ENCODE measurements around the gene ARHGAP8.

The ARHGAP8 gene

GRCh38 chr22:44884968-44885805, 132.8 kb downstream of the ARHGAP8 start:
- Histone ChIP-seq H3K4me3 (ENCODE audit: low read length) (no peak overlapping the region), H3K4me1 (ENCODE audit: control insufficient read depth, insufficient read depth, low read length) (no peaks in the 10 kb centered on the region), H3K27ac (ENCODE audit: low read length) (no peak overlapping the region), H3K27me3 (ENCODE audit: control insufficient read depth, insufficient read depth, low read length) (no peaks in the 10 kb centered on the region), H3K9me3 (ENCODE audit: control insufficient read depth, insufficient read depth, low read length) (no peaks in the 10 kb centered on the region), H3K36me3 (ENCODE audit: control insufficient read depth, insufficient read depth, low read length) (peaks cover 15% of the 10 kb centered on the region; the same call in 1 of the 2 replicates)
- no CpG with 5 or more reads among the region's 18 CpGs for whole genome bisulfite sequencing (ENCODE audit: insufficient coverage, insufficient read length)
- DNase-seq (ENCODE audit: low read depth, low spot score) = no peak

GRCh38 chr22:44885806-44886360, 133.5 kb downstream of the ARHGAP8 start:
- no peak overlapping the region for H3K27ac ChIP-seq (ENCODE audit: low read length)
- DNase-seq (ENCODE audit: low read depth, low spot score) = no peak
- no peaks in the 10 kb centered on the region for H3K27me3 ChIP-seq (ENCODE audit: control insufficient read depth, insufficient read depth, low read length)
- H3K36me3 ChIP-seq (ENCODE audit: control insufficient read depth, insufficient read depth, low read length) = peaks cover 19% of the 10 kb centered on the region; the same call in 1 of the 2 replicates
- H3K4me1 ChIP-seq (ENCODE audit: control insufficient read depth, insufficient read depth, low read length) = no peaks in the 10 kb centered on the region
- no CpG with 5 or more reads among the region's 14 CpGs for WGBS (ENCODE audit: insufficient coverage, insufficient read length)
- H3K4me3 ChIP-seq (ENCODE audit: low read length) = no peak overlapping the region
- H3K9me3 ChIP-seq (ENCODE audit: control insufficient read depth, insufficient read depth, low read length) = no peaks in the 10 kb centered on the region

GRCh38 chr22:44887941-44888366, 135.6 kb downstream of the ARHGAP8 start:
- no CpG with 5 or more reads among the region's 16 CpGs for WGBS (ENCODE audit: insufficient coverage, insufficient read length)
- Histone ChIP-seq H3K9me3 (ENCODE audit: control insufficient read depth, insufficient read depth, low read length) (no peaks in the 10 kb centered on the region), H3K4me1 (ENCODE audit: control insufficient read depth, insufficient read depth, low read length) (no peaks in the 10 kb centered on the region), H3K4me3 (ENCODE audit: low read length) (no peak overlapping the region), H3K36me3 (ENCODE audit: control insufficient read depth, insufficient read depth, low read length) (peaks cover 19% of the 10 kb centered on the region; the same call in 1 of the 2 replicates), H3K27me3 (ENCODE audit: control insufficient read depth, insufficient read depth, low read length) (no peaks in the 10 kb centered on the region), H3K27ac (ENCODE audit: low read length) (no peak overlapping the region)
- no peak for DNase-seq (ENCODE audit: low read depth, low spot score)

- H3K36me3 ChIP-seq (ENCODE audit: control insufficient read depth, insufficient read depth, low read length) = peaks cover 17% of the 10 kb centered on the region; the same call in 1 of the 2 replicates
Measured at GRCh38 chr22:44888491-44889254, 136.3 kb downstream of the ARHGAP8 start.

DNA sequence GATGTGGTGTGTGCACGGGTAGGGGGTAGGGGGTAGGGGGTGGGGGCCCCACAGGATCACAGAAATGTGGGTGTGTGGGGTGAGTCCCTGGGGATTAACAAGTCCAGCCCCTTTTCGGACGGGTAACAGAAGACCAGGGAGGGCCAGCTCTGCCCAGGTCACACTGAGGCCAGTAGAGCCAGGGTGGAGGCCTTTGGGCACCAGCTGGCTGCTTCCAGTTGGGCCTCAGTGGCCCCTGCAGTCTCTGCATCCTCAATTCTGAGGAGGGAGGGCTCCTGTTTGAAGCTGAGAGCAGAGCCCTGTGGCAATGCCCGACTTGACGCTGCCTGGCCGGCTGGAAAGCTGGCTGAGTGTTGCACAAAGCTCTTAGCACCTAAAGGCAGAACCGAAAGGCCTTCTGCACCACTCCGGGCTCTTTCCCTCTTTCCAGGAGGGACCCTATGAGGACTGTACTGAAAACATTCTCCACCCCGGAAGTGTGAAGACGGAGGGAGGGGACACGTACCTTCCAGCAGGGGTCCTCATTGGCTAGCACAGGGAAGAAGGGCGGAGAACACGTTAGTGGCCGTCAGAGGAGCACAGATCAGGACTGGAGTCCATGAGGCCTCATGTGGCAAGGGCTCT, 137.0 kb downstream of the ARHGAP8 start:
- Histone ChIP-seq H3K4me3 (ENCODE audit: low read length) (no peak overlapping the region), H3K9me3 (ENCODE audit: control insufficient read depth, insufficient read depth, low read length) (no peaks in the 10 kb centered on the region), H3K27ac (ENCODE audit: low read length) (no peak overlapping the region), H3K4me1 (ENCODE audit: control insufficient read depth, insufficient read depth, low read length) (no peaks in the 10 kb centered on the region), H3K36me3 (ENCODE audit: control insufficient read depth, insufficient read depth, low read length) (peaks cover 17% of the 10 kb centered on the region; the same call in 1 of the 2 replicates), H3K27me3 (ENCODE audit: control insufficient read depth, insufficient read depth, low read length) (no peaks in the 10 kb centered on the region)
- WGBS (ENCODE audit: insufficient coverage, insufficient read length) = no CpG with 5 or more reads among the region's 14 CpGs
- no peak for DNase-seq (ENCODE audit: low read depth, low spot score)

More at GRCh38 chr22:44888491-44889254, 136.3 kb downstream of the ARHGAP8 start:
- Histone ChIP-seq H3K4me3 (ENCODE audit: low read length) (no peak overlapping the region), H3K27me3 (ENCODE audit: control insufficient read depth, insufficient read depth, low read length) (no peaks in the 10 kb centered on the region), H3K9me3 (ENCODE audit: control insufficient read depth, insufficient read depth, low read length) (no peaks in the 10 kb centered on the region), H3K4me1 (ENCODE audit: control insufficient read depth, insufficient read depth, low read length) (no peaks in the 10 kb centered on the region), H3K27ac (ENCODE audit: low read length) (no peak overlapping the region)
- WGBS (ENCODE audit: insufficient coverage, insufficient read length) = no CpG with 5 or more reads among the region's 14 CpGs
- DNase-seq (ENCODE audit: low read depth, low spot score) = no peak

DNA sequence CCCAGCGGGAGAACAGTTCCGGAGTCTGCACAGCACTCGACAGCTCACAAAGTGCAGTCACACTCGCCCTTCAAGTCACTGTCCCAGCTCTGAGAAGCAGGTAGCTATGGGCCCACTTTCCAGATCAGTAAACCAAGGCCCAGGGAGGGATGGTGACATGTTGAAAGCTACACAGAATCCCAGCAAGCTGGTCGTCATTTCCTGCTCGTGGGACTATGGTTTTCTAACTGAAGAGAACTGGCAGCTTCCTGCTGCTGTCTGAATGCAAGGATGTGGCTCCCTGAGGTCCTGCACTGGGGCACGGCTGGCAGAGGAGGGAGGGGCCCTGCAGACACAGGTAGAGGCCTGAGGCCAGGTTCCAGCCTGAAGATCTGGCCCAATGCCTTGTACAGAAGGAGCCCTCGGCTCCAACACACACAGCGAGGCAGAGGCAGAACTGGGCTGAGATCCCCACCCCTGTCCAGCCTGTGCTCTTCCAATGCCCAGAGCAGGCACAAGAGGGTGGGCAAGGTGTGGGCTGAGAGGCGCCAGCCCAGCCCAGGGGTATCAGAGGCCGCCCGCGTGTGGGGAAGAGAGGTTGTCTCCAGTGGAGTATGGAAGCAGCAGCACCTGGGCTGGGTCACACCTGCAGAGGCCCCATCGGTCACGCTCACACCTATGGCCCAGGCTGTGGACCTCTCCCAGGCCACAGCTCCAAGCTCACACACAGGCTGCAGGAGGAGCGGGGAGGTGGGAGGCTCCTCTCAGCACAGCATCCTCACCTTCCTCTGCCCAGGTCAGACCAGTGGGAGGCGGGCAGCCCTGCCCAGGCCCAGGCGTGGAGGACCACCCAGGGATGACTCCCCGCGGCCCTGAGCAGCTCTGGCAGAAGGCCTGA, 138.3 kb downstream of the ARHGAP8 start:
- H3K4me1 ChIP-seq (ENCODE audit: control insufficient read depth, insufficient read depth, low read length) = no peaks in the 10 kb centered on the region
- no peak overlapping the region for H3K4me3 ChIP-seq (ENCODE audit: low read length)
- H3K27ac ChIP-seq (ENCODE audit: low read length) = no peak overlapping the region
- 0 out of 2 replicates have a peak, but pooled peaks cover 12% of the 10 kb centered on the region for H3K36me3 ChIP-seq (ENCODE audit: control insufficient read depth, insufficient read depth, low read length)
- no peak for DNase-seq (ENCODE audit: low read depth, low spot score)
- no peaks in the 10 kb centered on the region for H3K27me3 ChIP-seq (ENCODE audit: control insufficient read depth, insufficient read depth, low read length)
- no peaks in the 10 kb centered on the region for H3K9me3 ChIP-seq (ENCODE audit: control insufficient read depth, insufficient read depth, low read length)
- no CpG with 5 or more reads among the region's 20 CpGs for WGBS (ENCODE audit: insufficient coverage, insufficient read length)

DNA sequence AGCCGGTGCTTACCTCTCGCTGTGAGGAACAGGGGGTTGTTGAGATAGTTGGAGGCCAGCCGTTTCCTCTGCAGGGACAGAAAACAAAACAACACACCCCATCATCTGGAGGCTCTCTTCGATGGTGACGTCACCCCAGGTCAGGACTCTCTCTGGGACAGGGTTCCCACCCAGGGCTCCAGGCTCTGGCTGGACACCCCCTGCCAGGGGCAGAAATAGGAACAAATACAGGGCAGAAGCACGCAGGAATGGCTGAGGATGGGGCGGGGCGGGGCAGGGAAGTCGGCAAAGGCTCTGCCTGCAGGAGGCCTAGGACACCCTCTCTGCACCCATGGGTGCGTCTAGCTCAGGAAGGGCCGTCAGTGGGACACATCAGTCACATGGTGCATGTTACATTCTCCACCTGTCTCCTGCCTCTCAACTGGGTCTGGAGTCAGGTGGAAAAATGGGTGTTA, 138.9 kb downstream of the ARHGAP8 start:
- no peak overlapping the region for H3K27ac ChIP-seq (ENCODE audit: low read length)
- no peaks in the 10 kb centered on the region for H3K4me1 ChIP-seq (ENCODE audit: control insufficient read depth, insufficient read depth, low read length)
- no CpG with 5 or more reads among the region's 11 CpGs for WGBS (ENCODE audit: insufficient coverage, insufficient read length)
- DNase-seq (ENCODE audit: low read depth, low spot score) = no peak
- H3K36me3 ChIP-seq (ENCODE audit: control insufficient read depth, insufficient read depth, low read length) = 0 out of 2 replicates have a peak, but pooled peaks cover 11% of the 10 kb centered on the region
- no peaks in the 10 kb centered on the region for H3K27me3 ChIP-seq (ENCODE audit: control insufficient read depth, insufficient read depth, low read length)
- no peaks in the 10 kb centered on the region for H3K9me3 ChIP-seq (ENCODE audit: control insufficient read depth, insufficient read depth, low read length)
- no peak overlapping the region for H3K4me3 ChIP-seq (ENCODE audit: low read length)

- Histone ChIP-seq H3K4me1 (ENCODE audit: control insufficient read depth, insufficient read depth, low read length) (no peaks in the 10 kb centered on the region), H3K9me3 (ENCODE audit: control insufficient read depth, insufficient read depth, low read length) (no peaks in the 10 kb centered on the region), H3K27ac (ENCODE audit: low read length) (no peak overlapping the region), H3K27me3 (ENCODE audit: control insufficient read depth, insufficient read depth, low read length) (no peaks in the 10 kb centered on the region), H3K4me3 (ENCODE audit: low read length) (no peak overlapping the region), H3K36me3 (ENCODE audit: control insufficient read depth, insufficient read depth, low read length) (0 out of 2 replicates have a peak, but pooled peaks cover 11% of the 10 kb centered on the region)
- DNase-seq (ENCODE audit: low read depth, low spot score) = no peak
- no CpG with 5 or more reads among the region's 11 CpGs for WGBS (ENCODE audit: insufficient coverage, insufficient read length)
Measured at GRCh38 chr22:44891791-44892190, 139.4 kb downstream of the ARHGAP8 start.

- H3K27me3 ChIP-seq (ENCODE audit: control insufficient read depth, insufficient read depth, low read length) = no peaks in the 10 kb centered on the region
- no peaks in the 10 kb centered on the region for H3K9me3 ChIP-seq (ENCODE audit: control insufficient read depth, insufficient read depth, low read length)
- H3K4me3 ChIP-seq (ENCODE audit: low read length) = no peak overlapping the region
- H3K4me1 ChIP-seq (ENCODE audit: control insufficient read depth, insufficient read depth, low read length) = no peaks in the 10 kb centered on the region
- no peak overlapping the region for H3K27ac ChIP-seq (ENCODE audit: low read length)
- DNase-seq (ENCODE audit: low read depth, low spot score) = no peak
- no CpG with 5 or more reads among the region's 13 CpGs for WGBS (ENCODE audit: insufficient coverage, insufficient read length)
- H3K36me3 ChIP-seq (ENCODE audit: control insufficient read depth, insufficient read depth, low read length) = 0 out of 2 replicates have a peak, but pooled peaks cover 11% of the 10 kb centered on the region
Measured at GRCh38 chr22:44892243-44892642, 139.9 kb downstream of the ARHGAP8 start.

Measured in iPS DF 6.9 (cell line).